Loucy (cell line): ENCODE results near the gene BPIFB3.

Experiments used
- EZH2phosphoT487 ChIP-seq: fragments of 200-600 bp; IDR thresholded peaks from 2 replicates; pipeline ENCODE4 v1.6.1; 2018; ENCODE audit warnings: antibody characterized with exemption, mild to moderate bottlenecking, moderate library complexity, borderline replicate concordance
- TF ChIP-seq, protein P1 (sequence below): fragments of 200-600 bp; sonication (generic); conservative IDR thresholded peaks from 2 replicates; pipeline ENCODE4 v1.5.1; 2014; ENCODE audit warnings: mild to moderate bottlenecking, antibody characterized with exemption, low read length

DNA sequence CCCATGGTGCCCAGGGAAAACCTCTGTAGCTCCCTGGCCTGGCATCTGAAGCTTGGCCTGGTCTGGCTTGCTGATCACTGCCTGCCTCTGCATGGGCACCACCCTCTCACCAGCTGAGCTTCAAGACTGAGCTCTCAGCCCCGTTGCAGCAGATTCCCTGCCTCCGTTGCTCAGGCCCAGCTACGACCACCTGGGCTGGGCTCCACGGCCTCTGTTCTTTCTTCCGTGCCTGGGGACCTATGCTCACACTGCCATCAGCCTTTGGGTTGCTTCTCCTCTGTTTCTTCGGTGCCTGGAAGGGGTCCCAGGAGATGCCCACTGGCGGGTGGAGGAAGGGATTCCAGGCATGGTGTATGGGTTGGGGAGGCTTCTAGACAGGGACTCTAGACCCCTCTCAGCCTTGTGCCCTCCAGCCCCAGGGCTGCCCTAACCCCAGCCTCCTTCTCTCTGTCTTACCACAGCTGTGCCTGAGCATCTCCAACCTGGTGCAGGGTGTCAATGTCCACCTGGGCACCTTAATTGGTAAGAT lies 37.1 kb upstream of the BPIFB3 start:
- TF ChIP-seq, protein P1, sequence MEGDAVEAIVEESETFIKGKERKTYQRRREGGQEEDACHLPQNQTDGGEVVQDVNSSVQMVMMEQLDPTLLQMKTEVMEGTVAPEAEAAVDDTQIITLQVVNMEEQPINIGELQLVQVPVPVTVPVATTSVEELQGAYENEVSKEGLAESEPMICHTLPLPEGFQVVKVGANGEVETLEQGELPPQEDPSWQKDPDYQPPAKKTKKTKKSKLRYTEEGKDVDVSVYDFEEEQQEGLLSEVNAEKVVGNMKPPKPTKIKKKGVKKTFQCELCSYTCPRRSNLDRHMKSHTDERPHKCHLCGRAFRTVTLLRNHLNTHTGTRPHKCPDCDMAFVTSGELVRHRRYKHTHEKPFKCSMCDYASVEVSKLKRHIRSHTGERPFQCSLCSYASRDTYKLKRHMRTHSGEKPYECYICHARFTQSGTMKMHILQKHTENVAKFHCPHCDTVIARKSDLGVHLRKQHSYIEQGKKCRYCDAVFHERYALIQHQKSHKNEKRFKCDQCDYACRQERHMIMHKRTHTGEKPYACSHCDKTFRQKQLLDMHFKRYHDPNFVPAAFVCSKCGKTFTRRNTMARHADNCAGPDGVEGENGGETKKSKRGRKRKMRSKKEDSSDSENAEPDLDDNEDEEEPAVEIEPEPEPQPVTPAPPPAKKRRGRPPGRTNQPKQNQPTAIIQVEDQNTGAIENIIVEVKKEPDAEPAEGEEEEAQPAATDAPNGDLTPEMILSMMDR = no peak
- no peak for TF ChIP-seq EZH2phosphoT487
